Activated naive CD4-positive, alpha-beta T cell treated with anti-CD3 and anti-CD28 coated beads, Interleukin-2, amount 10 ng/mL, durations not matched to agents 7 days and 5 days (primary cell): ENCODE data around the gene DRC3.

Experiments used
- CTCF ChIA-PET: fragments of 350-600 bp; sonication (Branson Sonifier 250); formaldehyde crosslinking; loops from one replicate; lab custom pipeline; 2021; ENCODE audit warnings: antibody characterized with exemption; lab: Charles Lee
- DNase-seq: peaks from one replicate; pipeline ENCODE4 v3.0.0-alpha.2; 2020
- H3K27ac Mint-ChIP-seq: one replicate; pipeline ENCODE4 v1.8.0; 2021; ENCODE audit warnings: mild to moderate bottlenecking, moderate library complexity, mixed read lengths
- H3K27me3 Mint-ChIP-seq: one replicate; pipeline ENCODE4 v1.8.0; 2021; ENCODE audit warnings: mild to moderate bottlenecking, mixed read lengths
- H3K36me3 Mint-ChIP-seq: one replicate; pipeline ENCODE4 v1.8.0; 2021; ENCODE audit warnings: mixed read lengths
- H3K4me1 Mint-ChIP-seq: one replicate; pipeline ENCODE4 v1.8.0; 2021; ENCODE audit warnings: mixed read lengths
- H3K4me3 Mint-ChIP-seq: one replicate; pipeline ENCODE4 v1.8.0; 2021; ENCODE audit warnings: mild to moderate bottlenecking, moderate library complexity, mixed read lengths
- H3K9me3 Mint-ChIP-seq: one replicate; pipeline ENCODE4 v1.8.0; 2021; ENCODE audit warnings: mixed read lengths

The DRC3 gene

GRCh38 chr17:17964710-17965109, 8.0 kb upstream of the DRC3 start:
- CTCF ChIA-PET, result no interaction called here
- DNase-seq, result no peak
- H3K27me3 Mint-ChIP-seq, result no peaks in the 10 kb centered on the region
- no peak overlapping the region for H3K27ac Mint-ChIP-seq
- no peak overlapping the region for H3K4me3 Mint-ChIP-seq
- H3K4me1 Mint-ChIP-seq, result peaks cover 72% of the 10 kb centered on the region
- H3K9me3 Mint-ChIP-seq, result no peaks in the 10 kb centered on the region
- peaks cover 16% of the 10 kb centered on the region for H3K36me3 Mint-ChIP-seq

- Mint-ChIP-seq H3K4me3 (no peak overlapping the region), H3K27ac (no peak overlapping the region), H3K27me3 (no peaks in the 10 kb centered on the region), H3K36me3 (peaks cover 16% of the 10 kb centered on the region), H3K4me1 (peaks cover 70% of the 10 kb centered on the region), H3K9me3 (no peaks in the 10 kb centered on the region)
- no peak for DNase-seq
- CTCF ChIA-PET, result interaction anchor here (1.2 kb wide), 1 partner anchor 29 kb away, joined by 3 read pairs; no protein-coding TSS in a partner anchor
These were observed 7.4 kb upstream of the DRC3 start for GRCh38 chr17:17965152-17965721.

- no peaks in the 10 kb centered on the region for H3K9me3 Mint-ChIP-seq
- H3K27ac Mint-ChIP-seq, result peak overlapping the region; percentile 12
- no peaks in the 10 kb centered on the region for H3K27me3 Mint-ChIP-seq
- peaks cover 70% of the 10 kb centered on the region for H3K4me1 Mint-ChIP-seq
- DNase-seq, result no peak
- H3K36me3 Mint-ChIP-seq, result peaks cover 11% of the 10 kb centered on the region
- CTCF ChIA-PET, result interaction anchor here (1.2 kb wide), 1 partner anchor 28 kb away, joined by 3 read pairs; no protein-coding TSS in a partner anchor
- no peak overlapping the region for H3K4me3 Mint-ChIP-seq
These were observed 6.3 kb upstream of the DRC3 start for GRCh38 chr17:17966399-17966798.

- Mint-ChIP-seq H3K27ac (peak overlapping the region; percentile 74), H3K4me1 (peaks cover 59% of the 10 kb centered on the region), H3K36me3 (peaks cover 2% of the 10 kb centered on the region), H3K27me3 (peaks cover 2% of the 10 kb centered on the region), H3K4me3 (peak overlapping the region; percentile 97), H3K9me3 (no peaks in the 10 kb centered on the region)
- CTCF ChIA-PET, result no interaction called here
- DNase-seq, result no peak
These were observed 1.8 kb upstream of the DRC3 start for GRCh38 chr17:17970699-17971430.

GRCh38 chr17:17971431-17972125, 1.1 kb upstream of the DRC3 start:
- Mint-ChIP-seq H3K27me3 (peaks cover 3% of the 10 kb centered on the region), H3K36me3 (peaks cover 2% of the 10 kb centered on the region), H3K27ac (peak overlapping the region; percentile 74), H3K4me1 (peaks cover 52% of the 10 kb centered on the region), H3K4me3 (peak overlapping the region; percentile 97), H3K9me3 (no peaks in the 10 kb centered on the region)
- CTCF ChIA-PET, result interaction anchor here (1.0 to 3.1 kb wide), 5 partner anchors 12 to 62 kb away, joined by 3 to 9 read pairs (median 4); no protein-coding TSS in a partner anchor
- DNase-seq, result peak; percentile 57

GRCh38 chr17:17972952-17973254, 241 bp downstream of the DRC3 start:
- Mint-ChIP-seq H3K27me3 (peaks cover 8% of the 10 kb centered on the region), H3K4me3 (peak overlapping the region; percentile 97), H3K9me3 (no peaks in the 10 kb centered on the region), H3K4me1 (peaks cover 38% of the 10 kb centered on the region), H3K27ac (peak overlapping the region; percentile 49), H3K36me3 (peaks cover 2% of the 10 kb centered on the region)
- DNase-seq, result no peak
- CTCF ChIA-PET, result interaction anchor here (1.0 to 3.1 kb wide), 7 partner anchors 10 to 82 kb away, joined by 3 to 9 read pairs (median 4); no protein-coding TSS in a partner anchor

- Mint-ChIP-seq H3K27ac (no peak overlapping the region), H3K27me3 (peaks cover 15% of the 10 kb centered on the region), H3K36me3 (peaks cover 2% of the 10 kb centered on the region), H3K4me3 (no peak overlapping the region), H3K9me3 (no peaks in the 10 kb centered on the region), H3K4me1 (peaks cover 21% of the 10 kb centered on the region)
- no peak for DNase-seq
- CTCF ChIA-PET, result no interaction called here
These were observed 2.8 kb downstream of the DRC3 start for GRCh38 chr17:17975436-17975835.

GRCh38 chr17:17976931-17977570, 4.4 kb downstream of the DRC3 start:
- Mint-ChIP-seq H3K27ac (no peak overlapping the region), H3K27me3 (peaks cover 15% of the 10 kb centered on the region), H3K36me3 (no peaks in the 10 kb centered on the region), H3K4me1 (peaks cover 12% of the 10 kb centered on the region), H3K4me3 (no peak overlapping the region), H3K9me3 (no peaks in the 10 kb centered on the region)
- no peak for DNase-seq
- CTCF ChIA-PET, result no interaction called here

- CTCF ChIA-PET, result no interaction called here
- Mint-ChIP-seq H3K27ac (no peak overlapping the region), H3K27me3 (peaks cover 15% of the 10 kb centered on the region), H3K36me3 (no peaks in the 10 kb centered on the region), H3K4me3 (no peak overlapping the region), H3K4me1 (peaks cover 1% of the 10 kb centered on the region), H3K9me3 (no peaks in the 10 kb centered on the region)
- DNase-seq, result no peak
These were observed 6.1 kb downstream of the DRC3 start for GRCh38 chr17:17978481-17979424.

GRCh38 chr17:17979778-17980177, 7.1 kb downstream of the DRC3 start:
- no peak for DNase-seq
- CTCF ChIA-PET, result no interaction called here
- Mint-ChIP-seq H3K9me3 (no peaks in the 10 kb centered on the region), H3K4me3 (no peak overlapping the region), H3K4me1 (no peaks in the 10 kb centered on the region), H3K27ac (no peak overlapping the region), H3K27me3 (peaks cover 15% of the 10 kb centered on the region), H3K36me3 (no peaks in the 10 kb centered on the region)

- no peak overlapping the region for H3K27ac Mint-ChIP-seq
- no peak for DNase-seq
- H3K9me3 Mint-ChIP-seq, result no peaks in the 10 kb centered on the region
- no peaks in the 10 kb centered on the region for H3K36me3 Mint-ChIP-seq
- peaks cover 12% of the 10 kb centered on the region for H3K27me3 Mint-ChIP-seq
- no peaks in the 10 kb centered on the region for H3K4me1 Mint-ChIP-seq
- CTCF ChIA-PET, result no interaction called here
- no peak overlapping the region for H3K4me3 Mint-ChIP-seq
These were observed 8.7 kb downstream of the DRC3 start for GRCh38 chr17:17981330-17981729.

- H3K27me3 Mint-ChIP-seq, result peaks cover 8% of the 10 kb centered on the region
- no peak for DNase-seq
These were observed 10.1 kb downstream of the DRC3 start for GRCh38 chr17:17982801-17983200.

GRCh38 chr17:17983376-17983775, 10.7 kb downstream of the DRC3 start:
- DNase-seq, result no peak
- no peaks in the 10 kb centered on the region for H3K4me1 Mint-ChIP-seq
- no peaks in the 10 kb centered on the region for H3K9me3 Mint-ChIP-seq
- no peak overlapping the region for H3K4me3 Mint-ChIP-seq
- H3K36me3 Mint-ChIP-seq, result no peaks in the 10 kb centered on the region
- H3K27ac Mint-ChIP-seq, result no peak overlapping the region
- H3K27me3 Mint-ChIP-seq, result peaks cover 5% of the 10 kb centered on the region
- CTCF ChIA-PET, result interaction anchor here (0.6 to 1.3 kb wide), 2 partner anchors 11 to 688 kb away, joined by 3 read pairs; partner anchors contain the start of genes DRC3 and TOM1L2

More at GRCh38 chr17:17982801-17983200, 10.1 kb downstream of the DRC3 start:
- Mint-ChIP-seq H3K27ac (no peak overlapping the region), H3K9me3 (no peaks in the 10 kb centered on the region), H3K36me3 (no peaks in the 10 kb centered on the region), H3K4me3 (no peak overlapping the region), H3K4me1 (no peaks in the 10 kb centered on the region)
- CTCF ChIA-PET, result interaction anchor here (1.3 kb wide), 1 partner anchor 10 kb away, joined by 3 read pairs; the partner anchor contains the start of genes DRC3 and TOM1L2
